BJ (cell line): Measurements from ENCODE around the gene FOXP1. TPM values are rescaled to one million over a fixed set of nuclear protein-coding genes. Genes with fewer than 3 reads are reported as not detected.

Experiments used
- CTCF ChIA-PET: fragments of 350-600 bp; formaldehyde crosslinking; extraction: SDS; loops from one replicate; lab custom pipeline; 2021; ENCODE audit warnings: antibody characterized with exemption, inconsistent platforms; lab: Yijun Ruan, JAX
- POLR2A ChIA-PET: fragments of 300-600 bp; sonication (Branson Sonifier 250); formaldehyde crosslinking; extraction: SDS; loops from one replicate; lab custom pipeline; 2021; ENCODE audit warnings: antibody characterized with exemption; lab: Charles Lee
- DNase-seq: peaks from one replicate; pipeline ENCODE4 v3.0.0-alpha.2; 2011; ENCODE audit warnings: low read depth
- H3K27me3 ChIP-seq: 2 replicates; pipeline ENCODE4 v1.6.0; 2011; ENCODE audit warnings: low read length; ENCODE audit not compliant: control insufficient read depth, insufficient read depth
- H3K36me3 ChIP-seq: 2 replicates; pipeline ENCODE4 v1.5.1; 2011; ENCODE audit warnings: low read length; ENCODE audit not compliant: control insufficient read depth, insufficient read depth
- H3K4me3 ChIP-seq: 2 replicates; pipeline ENCODE4 v1.5.1; 2011; ENCODE audit warnings: low read depth, mild to moderate bottlenecking, control low read depth, low read length
- CTCF ChIP-seq: IDR thresholded peaks from 2 replicates; pipeline ENCODE4 v1.5.1; 2011; ENCODE audit warnings: low read depth, mild to moderate bottlenecking, control low read depth, inconsistent platforms, low read length, moderate library complexity; ENCODE audit not compliant: insufficient read depth
- polyA plus RNA-seq: library from polyadenylated mRNA; depleted of rRNA; stranded (reverse); fragments of >200 nt; gene quantifications from 2 replicates; pipeline ENCODE4 v1.2.3, GENCODE V29; 2011

Gene FOXP1
- polyA plus RNA-seq, 1 experiment = 37.0 TPM

DNA sequence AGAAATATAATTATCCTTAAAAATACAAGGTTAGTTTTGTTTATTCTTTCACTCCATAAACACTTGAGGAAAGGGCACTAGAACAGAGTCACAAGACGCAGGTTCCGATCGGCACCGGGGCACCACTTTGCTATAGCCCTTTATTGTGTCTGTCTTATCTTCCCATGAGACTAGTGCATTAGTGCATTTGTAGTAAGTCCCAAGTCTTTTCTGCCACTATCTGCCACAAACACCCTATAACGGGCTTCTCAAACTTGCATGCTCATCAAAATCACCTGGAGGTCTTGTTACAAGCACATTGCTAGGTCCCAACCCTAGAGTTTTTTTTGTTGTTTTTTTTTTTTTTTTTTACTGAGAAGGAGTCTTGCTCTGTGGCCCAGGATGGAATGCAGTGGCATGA, 213.1 kb downstream of the FOXP1 start:
- no peak for TF ChIP-seq CTCF
- CTCF ChIA-PET = no interaction called here
- H3K36me3 ChIP-seq = no peaks in the 10 kb centered on the region; the same call in 1 of the 2 replicates
- H3K27me3 ChIP-seq = no peaks in the 10 kb centered on the region
- POLR2A ChIA-PET = no interaction called here
- no peak for DNase-seq
- no peak overlapping the region for H3K4me3 ChIP-seq

DNA sequence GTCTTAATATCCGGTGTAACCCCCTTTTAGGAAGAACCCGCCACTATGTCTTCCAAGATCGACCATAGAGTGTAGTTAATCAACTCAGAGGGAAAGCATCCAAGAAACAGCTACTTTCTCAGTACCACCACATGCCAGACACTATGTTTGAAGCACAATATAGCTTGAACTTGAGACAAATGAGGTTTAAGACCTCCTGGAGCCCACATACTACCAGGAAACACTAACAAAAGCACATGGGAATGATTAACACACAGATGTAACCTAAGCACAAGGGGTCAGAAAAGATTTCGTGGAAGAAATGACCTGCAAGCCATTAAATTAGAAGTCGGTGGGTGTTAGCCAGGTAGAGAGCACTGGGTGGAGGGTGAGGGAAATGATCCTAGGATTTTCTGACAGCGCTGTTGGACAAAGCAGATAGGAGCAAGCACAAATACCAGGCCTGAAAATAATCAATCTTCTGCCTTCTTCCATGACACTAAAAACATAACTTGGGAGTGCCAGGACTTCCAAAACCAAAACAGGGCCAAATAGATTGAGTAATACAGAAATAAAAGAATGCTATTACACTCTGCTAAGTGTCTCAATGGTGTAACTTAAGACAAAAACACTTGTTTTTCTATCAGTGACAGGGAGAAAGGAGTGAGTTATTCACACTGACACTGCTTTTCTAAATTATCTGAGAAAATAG, 213.7 kb downstream of the FOXP1 start:
- no peak for TF ChIP-seq CTCF
- ChIA-PET CTCF (no interaction called here), POLR2A (no interaction called here)
- H3K4me3 ChIP-seq = no peak overlapping the region
- H3K36me3 ChIP-seq = no peaks in the 10 kb centered on the region; the same call in 1 of the 2 replicates
- peak; percentile 30 for DNase-seq
- H3K27me3 ChIP-seq = no peaks in the 10 kb centered on the region

- ChIA-PET CTCF (no interaction called here), POLR2A (no interaction called here)
- no peak overlapping the region for H3K4me3 ChIP-seq
- no peaks in the 10 kb centered on the region for H3K27me3 ChIP-seq
- DNase-seq = no peak
- no peaks in the 10 kb centered on the region for H3K36me3 ChIP-seq
- TF ChIP-seq CTCF = no peak
Measured at GRCh38 chr3:71366988-71367604, 216.4 kb downstream of the FOXP1 start.

GRCh38 chr3:71361334-71361890, 222.1 kb downstream of the FOXP1 start:
- DNase-seq = no peak
- CTCF ChIA-PET = interaction anchor here (1.1 kb wide), 1 partner anchor 10 kb away, joined by 3 read pairs; no protein-coding TSS in a partner anchor
- H3K36me3 ChIP-seq = no peaks in the 10 kb centered on the region; the same call in 1 of the 2 replicates
- POLR2A ChIA-PET = no interaction called here
- H3K4me3 ChIP-seq = no peak overlapping the region
- TF ChIP-seq CTCF = no peak
- H3K27me3 ChIP-seq = no peaks in the 10 kb centered on the region

- Histone ChIP-seq H3K36me3 (no peaks in the 10 kb centered on the region; the same call in 1 of the 2 replicates), H3K4me3 (no peak overlapping the region), H3K27me3 (no peaks in the 10 kb centered on the region)
- TF ChIP-seq CTCF = no peak
- ChIA-PET POLR2A (no interaction called here), CTCF (interaction anchor here (0.6 kb wide), 1 partner anchor 175 kb away, joined by 3 read pairs; no protein-coding TSS in a partner anchor)
- DNase-seq = no peak
Measured at GRCh38 chr3:71360764-71361163, 222.8 kb downstream of the FOXP1 start.
